PC-3 (cell line): Measurements from ENCODE around the gene CCDC13. TPM values are rescaled to one million over a fixed set of nuclear protein-coding genes. Genes with fewer than 3 reads are reported as not detected.

Source experiments
- ATAC-seq: fragments of 200-7000 bp; cut with Tn5 transposase; 2 replicates; pipeline ENCODE4 v1.9.1; 2020; ENCODE audit warnings: mild to moderate bottlenecking, moderate library complexity
- BruUV-seq: library from RNA; stranded (reverse); fragments of 400-500 nt; replicated peaks from 2 replicates; lab custom pipeline; 2021; lab: Mats Ljungman, UMichigan
- CTCF ChIA-PET: fragments of 300-600 bp; sonication (Branson Sonifier 250); formaldehyde crosslinking; loops from one replicate; lab custom pipeline; 2022; ENCODE audit warnings: antibody characterized with exemption; lab: Charles Lee
- POLR2A ChIA-PET: fragments of 300-600 bp; sonication (Branson Sonifier 250); formaldehyde crosslinking; loops from one replicate; lab custom pipeline; 2022; ENCODE audit warnings: antibody characterized with exemption; ENCODE audit not compliant: unreplicated experiment; lab: Charles Lee
- DNase-seq: peaks from one replicate; pipeline ENCODE4 v3.0.0-alpha.2; 2015
- H2AFZ ChIP-seq: fragments of 300-600 bp; sonication (generic); 2 replicates; pipeline ENCODE4 v1.6.0; 2016; ENCODE audit warnings: antibody characterized with exemption, low read length
- H3F3A ChIP-seq: fragments of 300-600 bp; sonication (generic); one replicate; pipeline ENCODE4 v1.6.0; 2017; ENCODE audit warnings: antibody characterized with exemption, low read length, control low read depth, mild to moderate bottlenecking; ENCODE audit not compliant: unreplicated experiment
- H3K27ac ChIP-seq: fragments of 300-600 bp; sonication (generic); 2 replicates; pipeline ENCODE4 v1.5.1; 2016; ENCODE audit warnings: mild to moderate bottlenecking, low read length
- H3K27me3 ChIP-seq: fragments of 300-600 bp; sonication (generic); 2 replicates; pipeline ENCODE4 v1.6.1; 2016; ENCODE audit warnings: low read length, mixed read lengths
- H3K36me3 ChIP-seq: fragments of 300-600 bp; sonication (generic); 2 replicates; pipeline ENCODE4 v1.6.1; 2016; ENCODE audit warnings: low read depth, mixed run types, low read length, mixed read lengths
- H3K4me1 ChIP-seq: fragments of 300-600 bp; sonication (generic); 2 replicates; pipeline ENCODE4 v1.5.1; 2016; ENCODE audit warnings: low read length; ENCODE audit not compliant: insufficient read depth
- H3K4me2 ChIP-seq: fragments of 300-600 bp; sonication (generic); 2 replicates; pipeline ENCODE4 v1.6.0; 2016; ENCODE audit warnings: low read length
- H3K4me3 ChIP-seq: fragments of 300-600 bp; sonication (generic); 2 replicates; pipeline ENCODE4 v1.5.1; 2016; ENCODE audit warnings: mild to moderate bottlenecking, low read length, mixed read lengths
- H3K79me2 ChIP-seq: fragments of 300-600 bp; sonication (generic); 2 replicates; pipeline ENCODE4 v1.6.1; 2017; ENCODE audit warnings: low read length, mixed read lengths
- H3K9ac ChIP-seq: fragments of 300-600 bp; sonication (generic); 2 replicates; pipeline ENCODE4 v1.6.0; 2016; ENCODE audit warnings: mild to moderate bottlenecking, low read length
- H3K9me2 ChIP-seq: fragments of 300-600 bp; sonication (generic); replicated peaks from 2 replicates; pipeline ENCODE4 v1.6.1; 2016; ENCODE audit warnings: mixed run types, low read length, mixed read lengths
- H3K9me3 ChIP-seq: fragments of 300-600 bp; sonication (generic); 2 replicates; pipeline ENCODE4 v1.6.1; 2016; ENCODE audit warnings: low read length, mixed read lengths
- H4K20me1 ChIP-seq: fragments of 300-600 bp; sonication (generic); 2 replicates; pipeline ENCODE4 v1.6.1; 2016; ENCODE audit warnings: low read length, mixed read lengths
- CTCF ChIP-seq: fragments of 300-600 bp; sonication (generic); conservative IDR thresholded peaks from 2 replicates; pipeline ENCODE4 v1.5.1; 2017; ENCODE audit warnings: antibody characterized with exemption, low read depth, mild to moderate bottlenecking, low read length
- EZH2 ChIP-seq: fragments of 300-600 bp; sonication (generic); IDR thresholded peaks from one replicate; pipeline ENCODE4 v1.6.1; 2017; ENCODE audit warnings: antibody characterized with exemption, mild to moderate bottlenecking, low read length; ENCODE audit not compliant: unreplicated experiment
- EZH2phosphoT487 ChIP-seq: fragments of 300-600 bp; sonication (generic); IDR thresholded peaks from 2 replicates; pipeline ENCODE4 v1.6.1; 2018; ENCODE audit warnings: mild to moderate bottlenecking, antibody characterized with exemption, low read length, borderline replicate concordance
- intact Hi-C: fragments of 100-400 bp; cut with micrococcal nuclease; formaldehyde crosslinking; loops from 2 replicates; pipeline ENCODE4 v1.9.0; 2023
- total RNA-seq: library from RNA; depleted of rRNA; stranded (reverse); fragments of >200 nt; gene quantifications from 2 replicates; pipeline ENCODE4 v1.2.3, GENCODE V29; 2014

The CCDC13 gene
- total RNA-seq, 1 experiment from 2014 or later: 0.47 TPM

DNA sequence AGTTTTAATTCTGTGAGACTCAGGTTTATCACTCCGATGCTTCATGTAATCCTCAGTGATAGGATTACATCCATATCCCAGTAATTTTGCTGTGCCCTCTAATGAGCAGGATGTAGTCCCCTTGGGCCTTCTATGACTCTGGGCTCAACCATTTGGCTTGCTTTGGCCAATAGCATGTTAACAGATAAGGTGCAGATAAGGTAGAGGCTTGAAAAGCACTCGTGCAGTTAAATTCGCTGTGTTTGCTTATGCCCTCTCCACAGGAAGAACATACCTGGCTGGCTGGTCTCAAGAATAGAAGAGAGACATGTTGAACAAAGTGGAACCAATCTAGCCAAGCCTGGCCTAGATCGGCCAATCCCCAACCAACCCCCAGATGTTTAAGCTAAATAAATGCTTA is 20.1 kb downstream of the CCDC13 start:
- Histone ChIP-seq H3K27ac (no peak overlapping the region), H3K36me3 (no peaks in the 10 kb centered on the region), H2AFZ (no peak overlapping the region), H4K20me1 (no peaks in the 10 kb centered on the region), H3K9me2 (no peaks in the 10 kb centered on the region), H3K4me1 (peaks cover 5% of the 10 kb centered on the region; the same call in 1 of the 2 replicates), H3K79me2 (no peaks in the 10 kb centered on the region), H3K4me3 (no peak overlapping the region), H3F3A (no peaks in the 10 kb centered on the region), H3K9me3 (no peaks in the 10 kb centered on the region), H3K4me2 (no peak overlapping the region), H3K27me3 (no peaks in the 10 kb centered on the region), H3K9ac (no peak overlapping the region)
- ATAC-seq (no peak), DNase-seq (no peak)
- no peak for TF ChIP-seq EZH2phosphoT487
- no peak for TF ChIP-seq CTCF
- TF ChIP-seq EZH2: no peak
- POLR2A ChIA-PET: no interaction called here
- intact Hi-C loops: no loop called here
- CTCF ChIA-PET: no interaction called here
- no TSS peak for BruUV-seq

GRCh38 chr3:42752441-42752840 is 20.6 kb downstream of the CCDC13 start:
- Histone ChIP-seq H3K9me3 (no peaks in the 10 kb centered on the region), H3K4me2 (no peak overlapping the region), H2AFZ (no peak overlapping the region), H3K27ac (no peak overlapping the region), H3K27me3 (no peaks in the 10 kb centered on the region), H3K9me2 (no peaks in the 10 kb centered on the region), H3K79me2 (no peaks in the 10 kb centered on the region), H3K9ac (no peak overlapping the region), H3F3A (no peaks in the 10 kb centered on the region), H3K4me3 (no peak overlapping the region), H3K4me1 (peaks cover 9% of the 10 kb centered on the region), H3K36me3 (no peaks in the 10 kb centered on the region), H4K20me1 (no peaks in the 10 kb centered on the region)
- ChIA-PET POLR2A (no interaction called here), CTCF (no interaction called here)
- DNase-seq: no peak
- no peak for ATAC-seq
- BruUV-seq: no TSS peak
- intact Hi-C loops: no loop called here
- TF ChIP-seq CTCF (no peak), EZH2phosphoT487 (no peak), EZH2 (no peak)

GRCh38 chr3:42751609-42752008 is 21.4 kb downstream of the CCDC13 start:
- Histone ChIP-seq H3K36me3 (no peaks in the 10 kb centered on the region), H3K27me3 (no peaks in the 10 kb centered on the region), H3K27ac (no peak overlapping the region), H3F3A (no peaks in the 10 kb centered on the region), H4K20me1 (no peaks in the 10 kb centered on the region), H3K4me3 (no peak overlapping the region), H3K9me3 (no peaks in the 10 kb centered on the region), H3K79me2 (no peaks in the 10 kb centered on the region), H2AFZ (no peak overlapping the region), H3K9ac (no peak overlapping the region), H3K4me1 (peaks cover 17% of the 10 kb centered on the region), H3K4me2 (no peak overlapping the region), H3K9me2 (no peaks in the 10 kb centered on the region)
- no peak for DNase-seq
- CTCF ChIA-PET: no interaction called here
- ATAC-seq: no peak
- intact Hi-C loops: no loop called here
- TF ChIP-seq EZH2 (no peak), EZH2phosphoT487 (no peak), CTCF (no peak)
- POLR2A ChIA-PET: no interaction called here
- no TSS peak for BruUV-seq
